ENCODE data around the gene SHKBP1.

Gene SHKBP1

GRCh38 chr19:40600570-40601133 lies 24.0 kb downstream of the SHKBP1 start:
- in situ Hi-C loops (cut with MboI; ENCODE audit: low sequenced_read_pairs) = no loop called here

- in situ Hi-C loops (cut with MboI; ENCODE audit: low sequenced_read_pairs) = no loop called here
Measured at GRCh38 chr19:40601134-40601974, 24.7 kb downstream of the SHKBP1 start, which contains the start of gene LTBP4. Gene LTBP4, plus strand, starts transcription at chr19:40601369. Its CDS starts 19 bp downstream, at chr19:40601388.

- in situ Hi-C loops (cut with MboI; ENCODE audit: low sequenced_read_pairs) = no loop called here
Measured at GRCh38 chr19:40603071-40603388, 26.4 kb downstream of the SHKBP1 start.

GRCh38 chr19:40603389-40604170 lies 26.9 kb downstream of the SHKBP1 start:
- in situ Hi-C loops (cut with MboI; ENCODE audit: low sequenced_read_pairs) = no loop called here

- in situ Hi-C loops (cut with MboI; ENCODE audit: low sequenced_read_pairs) = no loop called here
Measured at GRCh38 chr19:40604171-40604646, 27.5 kb downstream of the SHKBP1 start.

GRCh38 chr19:40604647-40605215 lies 28.1 kb downstream of the SHKBP1 start:
- in situ Hi-C loops (cut with MboI; ENCODE audit: low sequenced_read_pairs) = no loop called here

- in situ Hi-C loops (cut with MboI; ENCODE audit: low sequenced_read_pairs) = no loop called here
Measured at GRCh38 chr19:40605216-40605971, 28.7 kb downstream of the SHKBP1 start.

- in situ Hi-C loops (cut with MboI; ENCODE audit: low sequenced_read_pairs) = no loop called here
Measured at GRCh38 chr19:40607311-40608239, 30.9 kb downstream of the SHKBP1 start.

GRCh38 chr19:40608240-40608621 lies 31.6 kb downstream of the SHKBP1 start:
- in situ Hi-C loops (cut with MboI; ENCODE audit: low sequenced_read_pairs) = no loop called here

GRCh38 chr19:40608957-40609356 lies 32.3 kb downstream of the SHKBP1 start:
- in situ Hi-C loops (cut with MboI; ENCODE audit: low sequenced_read_pairs) = no loop called here

- in situ Hi-C loops (cut with MboI; ENCODE audit: low sequenced_read_pairs) = no loop called here
Measured at GRCh38 chr19:40609561-40610395, 33.1 kb downstream of the SHKBP1 start.

- in situ Hi-C loops (cut with MboI; ENCODE audit: low sequenced_read_pairs) = no loop called here
Measured at GRCh38 chr19:40610396-40611064, 33.9 kb downstream of the SHKBP1 start.

- in situ Hi-C loops (cut with MboI; ENCODE audit: low sequenced_read_pairs) = no loop called here
Measured at GRCh38 chr19:40611096-40611495, 34.4 kb downstream of the SHKBP1 start.

- in situ Hi-C loops (cut with MboI; ENCODE audit: low sequenced_read_pairs) = no loop called here
Measured at GRCh38 chr19:40611900-40612698, 35.4 kb downstream of the SHKBP1 start.

- in situ Hi-C loops (cut with MboI; ENCODE audit: low sequenced_read_pairs) = no loop called here
Measured at GRCh38 chr19:40612831-40613689, 36.4 kb downstream of the SHKBP1 start.
